UCSD-AML1 (cell line): ENCODE measurements around the gene CEP19.

ENCODE experiments used
- DNase-seq: peaks from one replicate; lab custom pipeline; 2025; ENCODE audit not compliant: unreplicated experiment; lab: John Stamatoyannopoulos, UW

The CEP19 gene

GRCh38 chr3:196712514-196713413 is 714 bp upstream of the CEP19 start:
- DNase-seq, result peak; percentile 84

- DNase-seq, result no peak
Observed at GRCh38 chr3:196708467-196708866, 3.6 kb downstream of the CEP19 start.

DNA sequence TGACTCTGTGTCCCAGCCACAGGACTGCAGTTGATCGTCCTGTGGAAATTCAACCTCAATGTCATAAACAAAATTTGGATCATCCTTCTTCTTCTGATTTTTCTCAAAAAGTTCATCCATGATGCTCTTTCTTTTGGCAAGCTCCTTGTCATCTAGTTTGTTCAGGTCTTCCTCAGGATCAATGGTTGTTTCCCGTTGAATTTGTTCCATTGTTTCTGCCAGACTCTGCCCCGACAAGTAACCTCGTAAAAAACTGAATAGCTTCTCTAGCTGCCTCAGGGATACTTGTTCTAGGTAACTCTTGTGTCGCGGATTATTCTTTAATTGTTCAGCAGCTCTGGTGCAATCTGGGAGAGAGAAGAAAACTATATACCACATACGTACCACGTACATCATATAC is 4.5 kb downstream of the CEP19 start:
- DNase-seq, result no peak

GRCh38 chr3:196706731-196707130 is 5.3 kb downstream of the CEP19 start:
- DNase-seq, result no peak

GRCh38 chr3:196706327-196706726 is 5.7 kb downstream of the CEP19 start:
- no peak for DNase-seq

- no peak for DNase-seq
Observed at GRCh38 chr3:196700801-196701200, 11.2 kb downstream of the CEP19 start.

DNA sequence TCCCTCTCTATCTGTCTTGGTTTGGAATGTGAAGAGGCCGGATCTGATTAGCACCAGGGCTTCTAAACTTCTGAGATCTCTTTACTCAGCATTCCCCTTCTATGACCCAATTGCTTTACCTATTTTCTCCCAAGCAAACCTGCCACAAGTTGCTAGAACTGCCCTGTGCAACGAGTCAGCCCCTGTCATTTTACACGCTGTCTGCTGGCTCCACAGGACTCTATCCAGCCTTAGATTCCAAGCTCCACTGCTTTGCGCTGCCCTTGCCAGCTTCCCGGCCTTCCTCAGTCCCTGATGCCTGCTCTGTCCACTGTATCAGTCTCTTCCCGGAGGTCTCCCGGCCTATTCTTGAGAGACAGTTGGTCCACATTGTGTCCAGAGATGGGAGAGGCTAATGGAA is 12.3 kb downstream of the CEP19 start:
- DNase-seq, result no peak

DNA sequence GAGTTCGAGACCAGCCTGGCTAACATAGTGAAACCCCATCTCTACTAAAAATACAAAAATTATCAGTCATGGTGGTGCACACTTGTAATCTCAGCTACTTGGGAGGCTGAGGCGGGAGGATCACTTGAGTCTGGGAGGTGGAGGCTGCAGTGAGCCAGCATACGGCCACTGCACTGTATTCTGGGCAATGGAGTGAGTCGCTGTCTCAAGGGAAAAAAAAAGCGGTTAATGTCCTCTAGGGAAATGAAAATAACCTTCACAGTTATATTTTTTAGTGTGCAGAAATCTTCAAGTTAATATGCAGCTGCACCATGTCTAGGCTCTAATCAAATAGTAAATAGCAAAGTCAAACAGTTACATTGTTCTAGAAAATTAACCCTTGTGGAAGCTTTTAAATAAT is 14.8 kb downstream of the CEP19 start:
- DNase-seq, result no peak

- no peak for DNase-seq
Observed at GRCh38 chr3:196695849-196696226, 16.2 kb downstream of the CEP19 start.

DNA sequence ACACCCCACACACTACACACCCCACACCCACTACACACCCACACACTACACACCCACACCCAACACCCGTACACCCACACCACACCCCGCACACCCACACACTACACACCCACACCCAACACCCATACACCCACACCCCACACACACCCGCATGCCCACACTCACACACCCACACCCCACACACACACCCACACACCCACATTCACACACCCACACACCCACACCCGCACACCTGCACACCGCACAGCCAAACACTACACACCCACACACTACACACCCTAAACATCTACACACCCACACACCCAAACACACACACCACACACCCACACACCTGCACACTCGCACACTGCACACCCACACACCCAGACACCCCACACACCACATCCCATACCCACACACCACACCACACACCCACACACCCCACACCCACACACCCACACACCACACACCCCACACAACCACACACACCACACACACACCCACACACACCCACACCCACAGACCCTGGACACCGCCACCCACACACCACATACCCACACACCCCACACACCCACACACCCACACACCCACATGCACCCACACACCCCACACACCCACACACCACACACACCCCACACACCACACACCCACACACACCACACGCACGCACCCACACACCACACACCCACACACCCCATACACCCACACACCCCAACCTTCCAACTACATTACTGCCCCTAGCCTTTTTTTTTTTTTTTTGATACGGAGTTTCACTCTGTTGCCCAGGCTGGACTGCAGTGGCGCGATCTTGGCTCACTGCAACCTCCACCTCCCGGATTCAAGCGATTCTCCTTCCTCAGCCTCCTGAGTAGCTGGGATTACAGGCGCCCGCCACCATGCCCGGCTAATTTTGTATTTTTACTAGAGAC is 16.9 kb downstream of the CEP19 start:
- no peak for DNase-seq

DNA sequence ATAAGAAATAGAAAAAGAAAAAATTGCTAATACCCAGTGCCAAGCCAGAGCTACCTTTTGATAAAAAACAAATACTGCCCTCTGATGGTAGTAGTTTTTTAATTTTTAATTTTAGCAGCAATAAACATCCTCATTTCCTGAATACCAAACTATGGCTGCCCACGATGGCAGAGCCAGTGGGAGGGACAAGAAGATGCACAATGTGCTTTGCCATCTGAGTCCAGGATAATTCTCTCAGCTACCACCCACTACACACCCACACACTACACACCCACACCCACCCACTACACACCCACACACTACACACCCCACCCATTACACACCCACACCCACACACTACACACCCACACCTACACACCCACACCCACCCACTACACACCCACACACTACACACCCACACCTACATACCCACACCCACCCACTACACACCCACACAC is 17.8 kb downstream of the CEP19 start:
- no peak for DNase-seq

DNA sequence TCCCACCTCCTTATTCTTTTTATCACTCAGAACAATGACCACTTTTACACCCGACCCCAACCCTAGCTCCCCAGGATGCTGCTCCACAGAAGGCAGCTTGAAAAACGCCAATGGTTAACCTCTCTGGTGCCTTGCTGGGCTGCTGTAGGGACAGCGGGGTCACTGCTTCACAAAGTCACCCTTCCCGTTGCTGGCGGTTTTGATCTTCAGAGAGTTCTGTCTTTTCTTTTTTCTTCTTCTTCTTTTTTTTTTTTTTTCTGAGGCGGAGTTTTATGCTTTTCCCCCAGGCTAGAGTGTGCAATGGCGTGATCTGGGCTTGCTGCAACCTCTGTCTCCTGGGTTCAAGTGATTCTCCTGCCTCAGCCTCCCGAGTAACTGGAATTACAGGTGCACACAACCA is 20.7 kb downstream of the CEP19 start:
- no peak for DNase-seq

DNA sequence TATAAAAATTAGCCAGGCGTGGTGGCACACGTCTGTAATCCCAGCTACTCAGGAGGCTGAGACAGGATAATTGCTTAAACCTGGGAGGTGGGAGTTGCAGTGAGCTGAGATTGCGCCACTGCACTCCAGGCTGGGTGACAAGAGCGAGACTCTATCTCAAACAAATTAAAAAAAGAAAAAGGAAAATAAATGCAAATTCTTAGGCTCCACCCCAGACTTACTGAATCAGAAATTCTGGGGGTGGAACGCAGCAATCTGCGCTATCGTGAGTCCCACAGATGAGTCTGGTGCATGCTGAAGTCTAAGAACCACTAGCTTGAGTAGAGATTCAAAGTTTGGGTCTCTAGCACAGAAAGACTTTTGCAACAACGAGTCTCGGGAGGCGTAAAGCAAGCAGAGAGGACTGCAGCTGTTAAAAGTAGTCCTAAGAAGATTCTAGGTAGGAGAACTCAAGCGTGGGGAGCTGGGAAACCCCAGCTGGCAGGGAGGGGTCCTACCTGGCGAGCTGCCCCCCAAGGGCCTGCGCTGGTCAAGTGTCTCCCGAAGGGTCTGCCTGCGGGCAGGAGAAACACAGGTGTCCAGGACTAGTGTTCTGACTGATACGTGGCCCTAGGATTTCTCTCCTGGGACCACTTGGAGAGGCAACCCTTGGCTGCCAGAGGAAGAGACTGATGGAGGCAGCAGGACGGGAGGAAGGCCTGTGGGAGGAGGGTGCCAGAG is 21.9 kb downstream of the CEP19 start:
- no peak for DNase-seq

- peak; percentile 61 for DNase-seq
Observed at GRCh38 chr3:196688349-196688748, 23.7 kb downstream of the CEP19 start.

DNA sequence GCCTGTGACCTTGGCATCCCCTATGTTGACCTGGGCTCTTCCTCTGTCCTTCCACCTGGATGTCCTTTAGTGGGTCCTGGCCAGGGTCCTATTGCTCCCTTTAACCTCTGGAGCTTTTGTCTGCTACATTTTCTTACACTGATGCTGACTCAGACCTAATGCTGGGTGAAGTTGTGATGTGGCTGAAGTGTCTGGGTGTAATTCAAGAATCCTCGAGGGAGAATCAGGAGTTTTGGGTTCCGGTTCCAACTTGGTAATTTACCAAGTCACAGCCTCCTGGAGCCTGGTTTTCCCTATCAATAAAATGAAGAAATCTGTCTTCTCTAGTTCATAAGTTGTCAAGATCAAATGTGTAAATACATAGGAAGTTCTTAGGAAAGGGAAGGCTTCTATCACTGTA is 25.6 kb downstream of the CEP19 start:
- no peak for DNase-seq

- DNase-seq, result peak; percentile 57
Observed at GRCh38 chr3:196684548-196685407, 27.3 kb downstream of the CEP19 start.

DNA sequence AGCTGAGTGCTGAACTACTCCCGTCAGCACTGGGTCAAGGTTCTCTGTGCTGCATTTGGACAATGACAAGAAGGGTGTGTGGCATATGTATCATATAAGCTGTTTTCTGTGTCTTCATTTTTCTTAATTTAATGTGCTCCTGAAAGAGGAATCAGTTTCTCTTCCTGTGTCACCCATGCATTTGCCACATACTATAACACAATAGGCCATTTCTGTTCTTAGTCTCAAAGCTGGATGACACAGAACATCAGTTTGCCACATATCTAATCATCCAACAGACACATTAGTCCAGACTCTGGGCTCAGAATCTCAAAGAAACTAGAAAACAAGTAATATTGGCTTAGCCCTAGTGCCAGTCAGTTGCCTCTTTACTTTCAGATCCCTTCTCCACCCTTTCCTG is 34.1 kb downstream of the CEP19 start:
- no peak for DNase-seq

GRCh38 chr3:196677353-196677752 is 34.7 kb downstream of the CEP19 start:
- DNase-seq, result no peak

GRCh38 chr3:196673632-196674031 is 38.4 kb downstream of the CEP19 start:
- no peak for DNase-seq

DNA sequence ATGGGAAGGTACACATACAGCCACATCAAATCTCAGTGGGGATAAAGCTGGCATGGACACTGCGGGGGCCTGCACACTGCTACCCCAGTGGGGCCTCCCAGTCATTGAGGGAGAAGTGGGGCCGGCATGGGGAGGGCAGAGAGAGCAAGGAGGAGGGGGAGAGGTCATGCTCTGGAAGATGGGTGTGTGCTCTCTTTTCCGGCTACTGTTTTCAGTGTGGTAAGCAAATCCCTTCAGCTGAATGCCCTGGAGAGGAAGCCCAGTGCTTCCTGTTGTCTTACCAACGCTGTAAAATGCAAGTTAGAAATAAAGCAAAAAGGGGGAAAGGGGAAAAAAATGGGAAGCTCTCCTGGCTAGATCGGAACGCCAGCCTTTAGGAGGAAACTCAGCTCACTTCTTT is 41.7 kb downstream of the CEP19 start:
- no peak for DNase-seq
